WI38 (cell line): ENCODE results near the gene DHRS12.

ENCODE experiments used
- H3K4me3 ChIP-seq: 2 replicates; pipeline ENCODE4 v1.5.1; 2011; ENCODE audit warnings: low read depth, mild to moderate bottlenecking, control low read depth, low read length
- TF ChIP-seq, protein P1 (sequence below): IDR thresholded peaks from 2 replicates; pipeline ENCODE4 v1.5.1; 2012; ENCODE audit warnings: low read depth, mild to moderate bottlenecking, control low read depth, low read length

The DHRS12 gene

DNA sequence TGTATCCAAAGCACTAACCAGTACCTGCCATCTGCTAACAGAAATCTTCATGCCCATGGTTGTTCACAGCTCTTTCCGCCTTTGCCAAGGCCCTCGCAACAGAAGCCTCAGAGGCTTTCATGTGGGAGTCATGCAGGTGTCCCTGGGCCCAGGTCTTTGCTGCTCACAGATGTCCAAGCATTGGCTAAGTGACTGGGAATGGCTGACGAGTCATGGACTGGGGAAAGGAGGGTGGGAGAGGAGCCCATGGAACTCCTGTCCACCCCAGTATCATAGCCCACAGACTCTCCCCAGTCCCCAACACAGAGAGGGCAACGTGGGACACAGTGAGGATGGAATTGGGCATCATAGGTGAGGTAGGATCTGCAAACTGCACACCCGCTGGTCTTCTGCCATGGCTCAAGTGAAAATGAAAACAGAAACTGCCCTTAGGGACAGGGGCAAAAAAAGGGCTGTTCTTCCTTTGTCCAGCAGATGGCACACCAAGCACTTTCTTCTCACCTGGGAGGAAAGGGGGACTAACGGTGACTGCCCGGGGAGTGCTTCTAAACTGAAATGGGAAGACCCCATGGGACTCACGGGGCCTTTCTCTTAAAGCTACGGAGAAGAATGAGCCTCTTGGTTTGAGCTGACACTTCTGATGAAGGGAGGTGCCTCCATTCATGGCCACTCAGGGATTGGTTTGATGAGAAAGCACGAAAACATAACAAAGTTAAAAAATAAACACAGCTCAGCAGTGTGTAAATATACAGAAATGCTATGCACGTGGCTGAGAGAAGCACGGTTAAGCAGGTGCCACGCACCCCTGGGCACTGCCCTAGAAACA lies 11.1 kb upstream of the DHRS12 start:
- TF ChIP-seq, protein P1, sequence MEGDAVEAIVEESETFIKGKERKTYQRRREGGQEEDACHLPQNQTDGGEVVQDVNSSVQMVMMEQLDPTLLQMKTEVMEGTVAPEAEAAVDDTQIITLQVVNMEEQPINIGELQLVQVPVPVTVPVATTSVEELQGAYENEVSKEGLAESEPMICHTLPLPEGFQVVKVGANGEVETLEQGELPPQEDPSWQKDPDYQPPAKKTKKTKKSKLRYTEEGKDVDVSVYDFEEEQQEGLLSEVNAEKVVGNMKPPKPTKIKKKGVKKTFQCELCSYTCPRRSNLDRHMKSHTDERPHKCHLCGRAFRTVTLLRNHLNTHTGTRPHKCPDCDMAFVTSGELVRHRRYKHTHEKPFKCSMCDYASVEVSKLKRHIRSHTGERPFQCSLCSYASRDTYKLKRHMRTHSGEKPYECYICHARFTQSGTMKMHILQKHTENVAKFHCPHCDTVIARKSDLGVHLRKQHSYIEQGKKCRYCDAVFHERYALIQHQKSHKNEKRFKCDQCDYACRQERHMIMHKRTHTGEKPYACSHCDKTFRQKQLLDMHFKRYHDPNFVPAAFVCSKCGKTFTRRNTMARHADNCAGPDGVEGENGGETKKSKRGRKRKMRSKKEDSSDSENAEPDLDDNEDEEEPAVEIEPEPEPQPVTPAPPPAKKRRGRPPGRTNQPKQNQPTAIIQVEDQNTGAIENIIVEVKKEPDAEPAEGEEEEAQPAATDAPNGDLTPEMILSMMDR, result peak; percentile 81
- peak overlapping the region; percentile 49 for H3K4me3 ChIP-seq

DNA sequence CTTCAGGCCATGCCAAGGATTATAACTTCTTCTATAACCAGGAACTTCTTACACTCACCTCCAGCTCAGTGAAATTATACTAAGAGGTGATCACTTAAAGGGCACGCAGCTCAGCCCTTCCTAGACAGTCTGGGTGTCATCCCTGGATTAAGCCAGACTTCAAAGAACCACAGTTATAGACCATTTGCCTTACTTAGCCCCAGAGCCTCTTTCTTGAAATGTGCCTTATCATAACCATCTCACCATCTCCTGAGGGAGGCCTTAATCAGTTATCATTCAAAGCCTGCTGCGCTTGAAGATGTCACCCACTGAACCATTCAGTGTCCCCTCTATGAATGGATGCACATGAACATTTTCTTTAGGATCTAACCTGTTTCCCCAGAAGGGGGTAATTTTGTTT lies 10.1 kb upstream of the DHRS12 start:
- TF ChIP-seq, protein P1, result no peak

DNA sequence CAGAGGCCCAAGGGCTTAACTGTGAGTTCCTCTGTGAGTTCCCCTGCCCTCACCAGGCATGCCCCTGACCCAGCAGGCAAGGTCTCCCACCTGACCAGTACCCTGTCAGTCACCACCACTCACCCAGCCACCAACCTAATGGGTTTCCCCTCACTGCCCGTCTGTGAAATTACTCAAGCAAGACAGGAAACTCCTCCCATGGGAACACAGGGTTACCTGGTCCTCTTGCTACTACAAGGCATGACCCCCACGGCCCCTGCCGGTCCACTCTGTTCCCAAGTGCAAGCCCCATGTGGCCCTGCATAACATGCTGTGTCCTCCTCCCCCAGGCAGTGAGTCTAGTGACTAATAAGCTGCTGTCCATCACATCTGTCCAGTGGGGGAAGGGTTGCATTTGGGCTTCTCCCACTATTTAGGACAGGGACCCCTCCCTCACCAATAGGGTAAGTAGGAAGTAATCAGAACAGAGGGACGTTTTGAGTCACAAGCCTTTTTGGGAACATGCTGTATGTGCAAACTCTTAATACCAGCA lies 8.0 kb upstream of the DHRS12 start:
- TF ChIP-seq, protein P1, result no peak
- no peak overlapping the region for H3K4me3 ChIP-seq

More for the DNA sequence above, 10.1 kb upstream of the DHRS12 start:
- no peak overlapping the region for H3K4me3 ChIP-seq

DNA sequence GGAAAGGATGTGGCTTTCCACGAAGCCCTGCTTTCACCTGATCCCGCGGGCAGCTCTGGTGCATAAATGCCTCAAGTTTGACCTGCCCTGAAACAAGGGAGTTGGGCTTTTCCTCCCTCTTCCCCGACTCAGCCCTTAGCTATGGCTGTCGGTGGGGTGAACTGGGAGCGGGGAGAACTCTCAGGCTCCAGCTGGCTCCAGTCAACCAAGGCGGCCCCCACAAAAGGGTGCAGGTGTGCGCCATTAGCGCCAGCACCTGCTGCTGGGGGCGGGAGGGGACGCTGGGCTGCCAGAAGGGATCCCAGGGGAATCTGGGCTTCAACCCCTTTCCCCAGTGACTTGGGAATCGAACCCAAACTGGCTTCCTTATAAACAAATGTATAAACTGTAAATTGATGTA lies 7.1 kb upstream of the DHRS12 start:
- TF ChIP-seq, protein P1, result no peak
- H3K4me3 ChIP-seq, result no peak overlapping the region

DNA sequence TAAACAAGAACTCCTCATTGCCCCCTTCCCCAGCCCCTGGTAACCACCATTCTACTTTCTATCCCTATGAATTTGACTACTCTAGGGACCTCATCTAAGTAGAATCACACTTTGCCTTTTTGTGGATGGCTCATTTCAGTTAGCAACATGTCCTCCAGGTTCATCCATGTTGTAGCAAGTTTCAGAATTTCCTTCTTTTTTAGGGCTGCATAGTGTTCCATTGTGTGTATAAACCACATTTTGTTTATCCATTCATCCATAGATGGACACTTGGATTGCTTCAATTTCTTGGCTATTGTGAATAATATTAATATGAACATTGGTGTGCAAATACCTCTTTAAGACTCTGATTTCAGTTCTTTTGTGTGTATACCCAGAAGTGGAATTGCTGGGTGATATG lies 4.8 kb upstream of the DHRS12 start:
- H3K4me3 ChIP-seq, result no peak overlapping the region
- TF ChIP-seq, protein P1, result no peak

DNA sequence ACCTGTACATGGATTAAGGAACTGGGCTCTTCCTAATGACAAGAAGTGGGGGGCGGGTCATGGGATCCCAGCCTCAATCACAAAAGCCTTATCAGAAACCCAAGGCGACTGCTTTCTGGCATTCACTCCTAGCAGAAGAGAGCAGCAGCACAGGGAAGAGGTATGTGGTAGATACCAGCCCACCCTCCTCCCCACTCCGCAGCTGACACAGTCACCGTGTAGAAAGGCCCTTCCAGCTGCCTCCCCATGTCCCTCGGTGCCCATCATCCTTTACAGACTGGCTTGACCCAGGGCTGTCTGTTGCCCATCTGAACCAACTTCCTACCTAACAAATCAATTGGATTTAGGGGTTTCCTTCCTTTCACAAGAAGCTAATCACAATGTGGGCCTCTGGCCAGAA lies 3.1 kb upstream of the DHRS12 start:
- TF ChIP-seq, protein P1, result no peak
- no peak overlapping the region for H3K4me3 ChIP-seq

DNA sequence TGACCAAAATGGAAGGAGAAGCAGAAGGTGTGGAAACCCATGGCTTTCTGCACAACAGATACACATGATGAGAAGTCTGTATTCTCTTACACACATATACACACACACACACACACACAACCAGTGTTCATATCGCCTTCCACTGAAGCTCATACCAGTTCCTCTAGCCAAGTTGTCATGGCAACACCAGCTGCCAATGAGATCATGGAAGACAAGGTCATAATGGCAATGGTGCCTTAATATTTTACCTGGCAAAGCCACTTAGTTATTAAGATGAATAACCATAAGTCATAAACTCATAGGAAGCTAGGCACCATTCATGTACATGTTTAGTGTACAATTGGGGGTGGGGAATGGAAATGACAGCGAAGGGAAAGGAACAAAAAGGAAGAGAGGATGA lies 2.6 kb upstream of the DHRS12 start:
- TF ChIP-seq, protein P1, result no peak
- no peak overlapping the region for H3K4me3 ChIP-seq
